SK-N-SH (cell line): ENCODE data around the gene SLAMF1.

Experiments
- EP300 ChIP-seq, 2 experiments: IDR thresholded peaks; 2 replicates each; pipeline versions ENCODE4 v1.4.0 to v1.6.1; 2012; ENCODE audit warnings: borderline replicate concordance in 1 of 2, low read depth in 1 of 2, low read length in 1 of 2
- FOXM1 ChIP-seq: IDR thresholded peaks from 2 replicates; pipeline ENCODE4 v1.4.0; 2012; ENCODE audit warnings: low read depth, mild to moderate bottlenecking
- RFX5 ChIP-seq: IDR thresholded peaks from 2 replicates; pipeline ENCODE4 v1.6.1; 2012; ENCODE audit warnings: mild to moderate bottlenecking, improper control_type of control experiment, low read length
- TAF1 ChIP-seq: IDR thresholded peaks from 2 replicates; pipeline ENCODE4 v1.6.1; 2012; ENCODE audit warnings: low read depth, mild to moderate bottlenecking, low read length, moderate library complexity, borderline replicate concordance
- TF ChIP-seq, protein P1 (sequence below): fragments of 200-600 bp; sonication (generic); IDR thresholded peaks from 2 replicates; pipeline ENCODE4 v1.6.1; 2017; ENCODE audit warnings: antibody characterized with exemption, mild to moderate bottlenecking, moderate library complexity

DNA sequence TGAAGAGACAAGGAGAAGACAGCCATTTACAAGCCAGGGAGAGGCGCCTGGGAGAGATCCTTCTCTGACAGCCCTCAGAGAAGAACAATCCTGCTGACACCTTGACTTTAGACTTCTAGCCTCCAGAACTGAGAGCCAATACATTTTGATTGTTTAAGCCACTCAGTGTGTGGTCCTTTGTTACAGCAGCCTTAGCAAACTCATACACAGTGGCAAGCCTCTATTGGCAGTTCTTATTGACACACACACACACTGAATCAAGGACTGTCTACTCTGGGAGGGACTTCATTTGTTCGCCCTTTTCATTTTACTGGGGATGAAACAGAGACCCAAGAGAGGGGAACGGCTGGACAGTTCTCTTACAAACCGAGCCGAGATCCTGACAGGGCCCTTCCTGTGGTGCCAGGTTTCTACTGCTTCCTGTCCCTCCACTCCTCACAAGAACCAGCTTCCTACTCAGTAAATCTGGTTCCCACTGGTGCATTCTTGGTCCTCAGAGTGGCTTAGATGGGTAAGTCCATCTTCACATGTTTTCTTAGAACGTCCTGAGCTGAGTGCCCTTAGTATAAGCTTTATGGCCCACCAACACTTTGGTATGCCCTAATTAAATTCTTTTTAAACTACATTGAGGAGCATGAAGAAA, 14.7 kb downstream of the SLAMF1 start:
- TF ChIP-seq, protein P1, sequence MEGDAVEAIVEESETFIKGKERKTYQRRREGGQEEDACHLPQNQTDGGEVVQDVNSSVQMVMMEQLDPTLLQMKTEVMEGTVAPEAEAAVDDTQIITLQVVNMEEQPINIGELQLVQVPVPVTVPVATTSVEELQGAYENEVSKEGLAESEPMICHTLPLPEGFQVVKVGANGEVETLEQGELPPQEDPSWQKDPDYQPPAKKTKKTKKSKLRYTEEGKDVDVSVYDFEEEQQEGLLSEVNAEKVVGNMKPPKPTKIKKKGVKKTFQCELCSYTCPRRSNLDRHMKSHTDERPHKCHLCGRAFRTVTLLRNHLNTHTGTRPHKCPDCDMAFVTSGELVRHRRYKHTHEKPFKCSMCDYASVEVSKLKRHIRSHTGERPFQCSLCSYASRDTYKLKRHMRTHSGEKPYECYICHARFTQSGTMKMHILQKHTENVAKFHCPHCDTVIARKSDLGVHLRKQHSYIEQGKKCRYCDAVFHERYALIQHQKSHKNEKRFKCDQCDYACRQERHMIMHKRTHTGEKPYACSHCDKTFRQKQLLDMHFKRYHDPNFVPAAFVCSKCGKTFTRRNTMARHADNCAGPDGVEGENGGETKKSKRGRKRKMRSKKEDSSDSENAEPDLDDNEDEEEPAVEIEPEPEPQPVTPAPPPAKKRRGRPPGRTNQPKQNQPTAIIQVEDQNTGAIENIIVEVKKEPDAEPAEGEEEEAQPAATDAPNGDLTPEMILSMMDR: no peak
- TF ChIP-seq FOXM1 (no peak), TAF1 (no peak), EP300 (IDR thresholded peaks at IDR 0.05; ENCODE audit: borderline replicate concordance in 1 of 2, low read depth in 1 of 2, low read length in 1 of 2) (no peak), RFX5 (no peak)
